Esophagus muscularis mucosa (tissue), 4 donors: ENCODE measurements around the gene FGF14. TPM values are rescaled to one million over a fixed set of nuclear protein-coding genes. Genes with fewer than 3 reads are reported as not detected.

Experiments
- DNase-seq: peaks from one replicate; pipeline ENCODE4 v3.0.0-alpha.2; 2017; ENCODE audit errors: extremely low spot score
- H3K27ac ChIP-seq, 4 donors: fragments of 200-600 bp; sonication (generic); replicated peaks in 1 of 4; 1 replicate in 3 of 4; 2 replicates in 1 of 4; pipeline ENCODE4 v1.5.1; 2016 to 2019; ENCODE audit warnings: mild to moderate bottlenecking in 1 of 4
- H3K27me3 ChIP-seq, 4 donors: fragments of 200-600 bp; sonication (generic); one replicate each; pipeline versions ENCODE4 v1.5.1 to v1.6.0; 2016 to 2019
- H3K36me3 ChIP-seq, 4 donors: fragments of 200-600 bp; sonication (generic); one replicate each; pipeline ENCODE4 v1.5.1; 2016 to 2019
- H3K4me1 ChIP-seq, 4 donors: fragments of 200-600 bp; sonication (generic); one replicate each; pipeline ENCODE4 v1.5.1; 2016 to 2019
- H3K4me3 ChIP-seq, 4 donors: fragments of 200-600 bp; sonication (generic); 1 replicate in 2 of 4; 2 replicates in 2 of 4; pipeline ENCODE4 v1.5.1; 2016 to 2019; ENCODE audit warnings: mild to moderate bottlenecking in 4 of 4, moderate library complexity in 1 of 4
- H3K9me3 ChIP-seq, 4 donors: fragments of 200-600 bp; sonication (generic); 1 replicate in 3 of 4; 2 replicates in 1 of 4; pipeline ENCODE4 v1.5.1; 2016 to 2019
- EP300 ChIP-seq: sonication (generic); formaldehyde crosslinking; IDR thresholded peaks from one replicate; pipeline ENCODE4 v1.6.1; 2017; ENCODE audit warnings: antibody characterized with exemption
- POLR2A ChIP-seq: fragments of 450-650 bp; IDR thresholded peaks from one replicate; pipeline ENCODE4 v1.6.1; 2017; ENCODE audit warnings: antibody characterized with exemption, moderate library complexity, mild to moderate bottlenecking, low read depth
- POLR2AphosphoS5 ChIP-seq, 2 donors: sonication (generic); formaldehyde crosslinking; IDR thresholded peaks; one replicate each; pipeline ENCODE4 v1.6.1; 2017; ENCODE audit warnings: antibody characterized with exemption in 2 of 2
- WGBS: methylation state at CpG from one replicate; pipeline ENCODE4 v1.1.5; 2018; 5-methylcytosine and 5-hydroxymethylcytosine counted together
- intact Hi-C: fragments of 100-400 bp; cut with DNase I; formaldehyde crosslinking; loops from one replicate; pipeline ENCODE4 v1.15.1; 2023
- total RNA-seq, 4 donors: library from RNA; depleted of rRNA; stranded (reverse); fragments of >200 nt; gene quantifications; one replicate each; pipeline versions ENCODE4 v1.1.0 to v1.2.1, GENCODE V29; 2016
- TF ChIP-seq, protein P1 (sequence below), 3 experiments: fragments of 200-600 bp in 2 of 3; fragments of 450-650 bp in 1 of 3; sonication (generic) in 2 of 3; IDR thresholded peaks; one replicate each; pipeline ENCODE4 v1.5.1; 2017 to 2019; ENCODE audit warnings: antibody characterized with exemption in 3 of 3, mild to moderate bottlenecking in 2 of 3, moderate library complexity in 1 of 3

FGF14 gene
- total RNA-seq, 4 donors from 2014 or later = 0.33 to 2.1 (median 0.87) TPM

- no peak overlapping the region for H3K4me3 ChIP-seq
- H3K9me3 ChIP-seq = no peaks in the 10 kb centered on the region
- intact Hi-C loops = no loop called here
- H3K36me3 ChIP-seq = no peaks in the 10 kb centered on the region
- no peak for DNase-seq
- H3K27me3 ChIP-seq = no peaks in the 10 kb centered on the region
- H3K4me1 ChIP-seq = no peaks in the 10 kb centered on the region
- no peak overlapping the region for H3K27ac ChIP-seq
- TF ChIP-seq POLR2A (no peak), EP300 (no peak), POLR2AphosphoS5 (IDR thresholded peaks at IDR 0.05) (no peak)
- TF ChIP-seq, protein P1, sequence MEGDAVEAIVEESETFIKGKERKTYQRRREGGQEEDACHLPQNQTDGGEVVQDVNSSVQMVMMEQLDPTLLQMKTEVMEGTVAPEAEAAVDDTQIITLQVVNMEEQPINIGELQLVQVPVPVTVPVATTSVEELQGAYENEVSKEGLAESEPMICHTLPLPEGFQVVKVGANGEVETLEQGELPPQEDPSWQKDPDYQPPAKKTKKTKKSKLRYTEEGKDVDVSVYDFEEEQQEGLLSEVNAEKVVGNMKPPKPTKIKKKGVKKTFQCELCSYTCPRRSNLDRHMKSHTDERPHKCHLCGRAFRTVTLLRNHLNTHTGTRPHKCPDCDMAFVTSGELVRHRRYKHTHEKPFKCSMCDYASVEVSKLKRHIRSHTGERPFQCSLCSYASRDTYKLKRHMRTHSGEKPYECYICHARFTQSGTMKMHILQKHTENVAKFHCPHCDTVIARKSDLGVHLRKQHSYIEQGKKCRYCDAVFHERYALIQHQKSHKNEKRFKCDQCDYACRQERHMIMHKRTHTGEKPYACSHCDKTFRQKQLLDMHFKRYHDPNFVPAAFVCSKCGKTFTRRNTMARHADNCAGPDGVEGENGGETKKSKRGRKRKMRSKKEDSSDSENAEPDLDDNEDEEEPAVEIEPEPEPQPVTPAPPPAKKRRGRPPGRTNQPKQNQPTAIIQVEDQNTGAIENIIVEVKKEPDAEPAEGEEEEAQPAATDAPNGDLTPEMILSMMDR (IDR thresholded peaks at IDR 0.05) = no peak
These were observed 618.3 kb downstream of the FGF14 start for GRCh38 chr13:101783554-101783953.

DNA sequence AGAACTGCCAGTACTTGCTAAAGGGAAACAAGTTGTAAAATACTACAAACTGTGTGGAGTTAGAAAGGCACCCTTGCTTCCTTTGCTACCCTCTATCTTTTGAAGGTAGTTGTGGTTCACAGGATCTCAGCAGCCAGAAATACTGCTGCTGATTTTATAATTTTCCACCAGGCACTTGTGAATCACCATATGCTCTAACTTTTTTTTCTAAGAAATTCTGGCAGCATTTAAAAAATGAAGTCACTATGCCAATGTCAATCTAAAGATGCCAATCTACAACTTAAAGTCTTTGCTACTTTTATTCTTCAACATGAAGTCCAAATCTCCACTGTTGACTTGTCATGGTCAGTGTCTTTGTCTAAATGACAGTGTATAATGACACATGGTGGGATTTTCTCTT, 621.6 kb downstream of the FGF14 start:
- Histone ChIP-seq H3K27me3 (no peaks in the 10 kb centered on the region), H3K36me3 (no peaks in the 10 kb centered on the region), H3K27ac (no peak overlapping the region), H3K4me3 (no peak overlapping the region), H3K4me1 (no peaks in the 10 kb centered on the region), H3K9me3 (no peaks in the 10 kb centered on the region)
- DNase-seq = no peak
- no peak for TF ChIP-seq POLR2A
- TF ChIP-seq EP300 = no peak
- TF ChIP-seq POLR2AphosphoS5 (IDR thresholded peaks at IDR 0.05) = no peak
- TF ChIP-seq, protein P1 (IDR thresholded peaks at IDR 0.05) = no peak
- intact Hi-C loops = no loop called here

GRCh38 chr13:101779147-101779546, 622.7 kb downstream of the FGF14 start:
- intact Hi-C loops = no loop called here
- no peaks in the 10 kb centered on the region for H3K4me1 ChIP-seq
- WGBS = 81% methylated on average over 4 of the region's 4 CpGs
- H3K27me3 ChIP-seq = no peaks in the 10 kb centered on the region
- no peak for DNase-seq
- no peak overlapping the region for H3K4me3 ChIP-seq
- H3K27ac ChIP-seq = no peak overlapping the region
- TF ChIP-seq EP300 (no peak), POLR2AphosphoS5 (IDR thresholded peaks at IDR 0.05) (no peak), POLR2A (no peak)
- TF ChIP-seq, protein P1 (IDR thresholded peaks at IDR 0.05) = no peak
- no peaks in the 10 kb centered on the region for H3K36me3 ChIP-seq
- no peaks in the 10 kb centered on the region for H3K9me3 ChIP-seq

GRCh38 chr13:101775267-101775666, 626.6 kb downstream of the FGF14 start:
- no peak for TF ChIP-seq POLR2A
- Histone ChIP-seq H3K36me3 (no peaks in the 10 kb centered on the region), H3K4me1 (no peaks in the 10 kb centered on the region), H3K27ac (no peak overlapping the region), H3K4me3 (no peak overlapping the region), H3K27me3 (no peaks in the 10 kb centered on the region), H3K9me3 (no peaks in the 10 kb centered on the region)
- WGBS = 79% methylated on average over 1 of the region's 1 CpG
- intact Hi-C loops = no loop called here
- DNase-seq = no peak

DNA sequence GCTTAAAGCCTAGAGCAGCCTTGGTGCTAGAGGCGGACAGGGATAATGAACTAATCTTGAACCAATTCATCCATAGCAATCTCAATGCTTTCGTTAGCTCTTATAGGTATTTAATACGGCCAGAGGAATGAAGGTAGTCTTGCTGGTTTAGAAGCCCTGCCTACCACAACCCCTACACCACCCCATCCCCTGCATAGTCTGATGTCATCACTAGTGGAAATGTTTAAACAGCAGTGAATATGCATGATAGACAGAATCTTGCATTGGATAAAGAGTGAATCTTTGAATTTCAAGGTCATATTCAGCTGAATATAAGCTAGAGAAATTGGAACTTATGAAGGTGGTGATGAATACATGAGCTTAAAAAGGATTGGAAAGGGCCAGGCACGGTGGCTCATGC, 627.5 kb downstream of the FGF14 start:
- WGBS = 92% methylated on average over 4 of the region's 4 CpGs

More for the DNA sequence above, 627.5 kb downstream of the FGF14 start:
- no peak for TF ChIP-seq POLR2A
- TF ChIP-seq EP300 = no peak
- TF ChIP-seq, protein P1 (IDR thresholded peaks at IDR 0.05) = no peak
- TF ChIP-seq POLR2AphosphoS5 (IDR thresholded peaks at IDR 0.05) = no peak
- no peak overlapping the region for H3K4me3 ChIP-seq
- no peaks in the 10 kb centered on the region for H3K9me3 ChIP-seq
- no peak for DNase-seq
- no peaks in the 10 kb centered on the region for H3K27me3 ChIP-seq
- H3K27ac ChIP-seq = no peak overlapping the region
- H3K4me1 ChIP-seq = no peaks in the 10 kb centered on the region
- intact Hi-C loops = no loop called here
- H3K36me3 ChIP-seq = no peaks in the 10 kb centered on the region
